Ascending aorta (tissue), 2 donors: ENCODE measurements around the gene YARS2. TPM values are rescaled to one million over a fixed set of nuclear protein-coding genes. Genes with fewer than 3 reads are reported as not detected.
"Not testable (repeated sequence)": the region's sequence is repeated elsewhere in the genome, so short reads cannot be mapped to it uniquely, and the experiment has no call there.

Experiments used
- DNase-seq, 2 donors: peaks; one replicate each; pipeline ENCODE4 v3.0.0-alpha.2; 2019; ENCODE audit warnings: low spot score in 2 of 2
- H3K27ac ChIP-seq, 2 donors: fragments of 200-600 bp; sonication (generic); one replicate each; pipeline ENCODE4 v1.5.1; 2016 to 2017; ENCODE audit warnings: mild to moderate bottlenecking in 1 of 2
- H3K27me3 ChIP-seq: fragments of 200-600 bp; sonication (generic); one replicate; pipeline ENCODE4 v1.5.1; 2017
- H3K36me3 ChIP-seq, 2 donors: fragments of 200-600 bp; sonication (generic); one replicate each; pipeline ENCODE4 v1.5.1; 2016
- H3K4me1 ChIP-seq, 2 donors: fragments of 200-600 bp; sonication (generic); one replicate each; pipeline ENCODE4 v1.5.1; 2016 to 2017; ENCODE audit warnings: mild to moderate bottlenecking in 1 of 2
- H3K4me3 ChIP-seq, 2 donors: fragments of 200-600 bp; sonication (generic); one replicate each; pipeline ENCODE4 v1.5.1; 2016 to 2017; ENCODE audit warnings: mild to moderate bottlenecking in 1 of 2
- H3K9me3 ChIP-seq, 2 donors: fragments of 200-600 bp; sonication (generic); one replicate each; pipeline ENCODE4 v1.5.1; 2016
- intact Hi-C: fragments of 100-400 bp; cut with DNase I; formaldehyde crosslinking; loops from one replicate; pipeline ENCODE4 v1.15.1; 2023
- total RNA-seq: library from RNA; depleted of rRNA; stranded (reverse); fragments of >200 nt; gene quantifications from one replicate; pipeline ENCODE4 v1.1.0, GENCODE V29; 2016
- TF ChIP-seq, protein P1 (sequence below), 3 experiments: fragments of 200-600 bp in 2 of 3; fragments of 450-650 bp in 1 of 3; sonication (generic) in 2 of 3; IDR thresholded peaks; one replicate each; pipeline ENCODE4 v1.5.1; 2016 to 2019; ENCODE audit warnings: antibody characterized with exemption in 3 of 3, mild to moderate bottlenecking in 1 of 3, moderate library complexity in 1 of 3

YARS2 gene
- total RNA-seq, 1 donor from 2014 or later, result 15.8 TPM

- TF ChIP-seq, protein P1, sequence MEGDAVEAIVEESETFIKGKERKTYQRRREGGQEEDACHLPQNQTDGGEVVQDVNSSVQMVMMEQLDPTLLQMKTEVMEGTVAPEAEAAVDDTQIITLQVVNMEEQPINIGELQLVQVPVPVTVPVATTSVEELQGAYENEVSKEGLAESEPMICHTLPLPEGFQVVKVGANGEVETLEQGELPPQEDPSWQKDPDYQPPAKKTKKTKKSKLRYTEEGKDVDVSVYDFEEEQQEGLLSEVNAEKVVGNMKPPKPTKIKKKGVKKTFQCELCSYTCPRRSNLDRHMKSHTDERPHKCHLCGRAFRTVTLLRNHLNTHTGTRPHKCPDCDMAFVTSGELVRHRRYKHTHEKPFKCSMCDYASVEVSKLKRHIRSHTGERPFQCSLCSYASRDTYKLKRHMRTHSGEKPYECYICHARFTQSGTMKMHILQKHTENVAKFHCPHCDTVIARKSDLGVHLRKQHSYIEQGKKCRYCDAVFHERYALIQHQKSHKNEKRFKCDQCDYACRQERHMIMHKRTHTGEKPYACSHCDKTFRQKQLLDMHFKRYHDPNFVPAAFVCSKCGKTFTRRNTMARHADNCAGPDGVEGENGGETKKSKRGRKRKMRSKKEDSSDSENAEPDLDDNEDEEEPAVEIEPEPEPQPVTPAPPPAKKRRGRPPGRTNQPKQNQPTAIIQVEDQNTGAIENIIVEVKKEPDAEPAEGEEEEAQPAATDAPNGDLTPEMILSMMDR (IDR thresholded peaks at IDR 0.05), result no peak
These were observed 46.8 kb downstream of the YARS2 start for GRCh38 chr12:32708926-32709325.

DNA sequence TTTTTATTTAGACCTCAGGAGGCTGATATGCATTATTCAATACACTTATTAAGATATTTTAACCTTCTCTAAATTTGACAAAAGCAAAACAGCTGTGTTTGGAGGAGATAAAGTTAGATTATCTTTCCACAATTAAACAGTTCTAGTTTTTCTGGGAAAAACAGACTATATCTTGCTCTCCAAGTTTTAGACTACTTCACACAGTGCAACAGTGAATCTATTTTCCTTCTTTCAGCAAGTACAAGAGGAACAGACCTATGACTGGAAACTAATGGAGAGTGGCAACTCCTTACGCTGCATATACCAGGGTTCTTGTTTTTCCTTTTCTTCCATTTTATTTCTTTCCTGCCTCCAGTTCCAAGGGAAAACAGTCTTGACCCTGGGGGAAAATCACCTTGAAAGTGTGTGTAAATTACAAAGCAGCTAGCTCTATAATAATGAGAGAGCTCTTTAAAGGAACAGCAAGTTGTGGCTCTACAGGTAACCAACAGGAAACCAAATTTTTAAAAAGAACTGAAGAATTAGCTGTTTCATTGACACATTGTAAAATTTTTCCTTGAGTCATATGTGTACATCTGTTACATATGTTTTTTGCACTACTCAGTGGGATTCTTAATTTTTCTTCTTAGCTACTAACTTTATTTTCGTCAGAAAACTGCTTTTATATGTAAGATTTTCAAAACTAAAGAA lies 49.2 kb downstream of the YARS2 start:
- H3K27ac ChIP-seq, result no peak overlapping the region
- H3K4me1 ChIP-seq, result no peaks in the 10 kb centered on the region
- DNase-seq, result no peak
- H3K36me3 ChIP-seq, result peaks cover 18 to 27% of the 10 kb centered on the region in 2 donors
- no peaks in the 10 kb centered on the region for H3K9me3 ChIP-seq
- H3K27me3 ChIP-seq, result no peaks in the 10 kb centered on the region
- H3K4me3 ChIP-seq, result no peak overlapping the region
- TF ChIP-seq, protein P1 (IDR thresholded peaks at IDR 0.05), result no peak
- intact Hi-C loops, result no loop called here

More at GRCh38 chr12:32708926-32709325, 46.8 kb downstream of the YARS2 start:
- no peak overlapping the region for H3K27ac ChIP-seq
- intact Hi-C loops, result no loop called here
- no peak overlapping the region for H3K4me3 ChIP-seq
- no peaks in the 10 kb centered on the region for H3K4me1 ChIP-seq
- H3K9me3 ChIP-seq, result no peaks in the 10 kb centered on the region
- no peaks in the 10 kb centered on the region for H3K27me3 ChIP-seq
- DNase-seq, result no peak
- peaks cover 20 to 39% of the 10 kb centered on the region in 2 donors for H3K36me3 ChIP-seq

GRCh38 chr12:32705783-32706182 lies 49.9 kb downstream of the YARS2 start:
- Histone ChIP-seq H3K36me3 (peaks cover 18 to 21% of the 10 kb centered on the region in 2 donors), H3K27ac (no peak overlapping the region), H3K4me3 (no peak overlapping the region), H3K27me3 (no peaks in the 10 kb centered on the region), H3K4me1 (no peaks in the 10 kb centered on the region), H3K9me3 (no peaks in the 10 kb centered on the region)
- intact Hi-C loops, result no loop called here
- no peak for DNase-seq
- TF ChIP-seq, protein P1 (IDR thresholded peaks at IDR 0.05), result no peak

DNA sequence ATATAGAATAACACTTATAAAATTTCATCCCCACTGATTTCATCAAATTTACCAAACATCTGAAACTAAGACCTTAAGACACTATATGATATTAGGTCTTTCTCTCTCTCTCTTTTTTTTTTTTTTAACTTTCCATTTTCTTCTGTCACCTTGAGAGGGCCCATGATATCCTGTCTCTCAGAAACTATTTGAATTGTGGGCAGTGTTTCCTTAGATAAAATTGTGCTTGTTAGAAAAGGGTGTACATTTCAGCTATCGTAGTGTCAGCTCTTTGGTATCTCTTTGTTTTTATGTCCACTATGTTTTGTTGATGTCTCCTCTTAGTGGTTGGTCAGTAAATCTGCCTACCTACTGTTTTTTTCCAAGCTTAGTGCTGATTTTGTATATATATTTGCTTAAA lies 52.8 kb downstream of the YARS2 start:
- TF ChIP-seq, protein P1 (IDR thresholded peaks at IDR 0.05), result no peak
- no peaks in the 10 kb centered on the region for H3K27me3 ChIP-seq
- peaks cover 3 to 10% of the 10 kb centered on the region in 2 donors for H3K36me3 ChIP-seq
- no peak for DNase-seq
- intact Hi-C loops, result no loop called here
- no peak overlapping the region for H3K27ac ChIP-seq
- H3K9me3 ChIP-seq, result no peaks in the 10 kb centered on the region
- no peaks in the 10 kb centered on the region for H3K4me1 ChIP-seq
- H3K4me3 ChIP-seq, result no peak overlapping the region

DNA sequence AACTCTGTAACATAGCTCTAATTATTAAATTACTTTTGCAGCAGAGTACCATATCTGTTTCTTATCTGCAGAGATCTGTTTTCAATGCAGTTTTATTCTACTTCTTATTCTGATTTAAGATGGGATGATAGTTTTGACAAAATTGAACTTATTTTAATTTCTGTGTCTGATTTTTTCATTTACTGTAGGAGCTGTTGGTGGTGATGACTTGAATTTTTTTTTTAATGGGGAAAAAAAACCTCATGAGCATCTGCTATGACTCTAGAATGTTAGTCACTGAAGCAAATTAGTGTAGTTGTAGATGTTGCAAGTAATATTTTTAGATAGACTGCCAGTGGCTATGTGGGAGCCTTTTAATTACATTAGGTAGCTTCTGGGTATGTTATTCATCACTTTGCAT lies 53.2 kb downstream of the YARS2 start:
- Histone ChIP-seq H3K4me1 (no peaks in the 10 kb centered on the region), H3K27ac (no peak overlapping the region), H3K4me3 (no peak overlapping the region), H3K9me3 (no peaks in the 10 kb centered on the region), H3K36me3 (peaks cover 3 to 6% of the 10 kb centered on the region in 2 donors), H3K27me3 (no peaks in the 10 kb centered on the region)
- intact Hi-C loops, result no loop called here
- DNase-seq, result no peak
- TF ChIP-seq, protein P1 (IDR thresholded peaks at IDR 0.05), result no peak

DNA sequence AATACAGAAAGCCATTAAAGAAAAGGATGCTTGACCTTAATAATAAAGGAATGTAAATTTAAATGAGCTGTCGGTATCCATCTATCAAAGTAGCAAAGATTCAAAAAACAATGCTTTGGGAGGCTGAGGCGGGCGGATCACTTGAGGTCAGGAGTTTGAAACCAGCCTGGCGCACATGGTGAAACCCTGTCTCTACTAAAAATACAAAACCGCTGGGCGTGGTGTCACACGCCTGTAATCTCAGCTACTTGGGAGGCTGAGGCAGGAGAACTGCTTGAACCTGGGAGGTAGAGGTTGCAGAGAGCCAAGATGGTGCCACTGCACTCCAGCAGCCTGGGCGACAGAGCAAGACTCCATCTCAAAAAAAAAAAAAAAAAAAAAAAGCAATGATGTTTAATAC lies 56.3 kb downstream of the YARS2 start:
- H3K4me1 ChIP-seq, DNase-seq, H3K27ac ChIP-seq, H3K27me3 ChIP-seq, H3K4me3 ChIP-seq, intact Hi-C loops, H3K9me3 ChIP-seq, H3K36me3 ChIP-seq: not testable (repeated sequence)
